SK-N-MC (cell line): Measurements from ENCODE around the gene MNX1.

Experiments
- EZH2 ChIP-seq: fragments of 200-600 bp; sonication (generic); IDR thresholded peaks from one replicate; pipeline ENCODE4 v1.6.1; 2017; ENCODE audit warnings: antibody characterized with exemption
- POLR2AphosphoS5 ChIP-seq: IDR thresholded peaks from 2 replicates; pipeline ENCODE4 v1.6.1; 2012; ENCODE audit warnings: mild to moderate bottlenecking, low read depth, low read length, borderline replicate concordance

DNA sequence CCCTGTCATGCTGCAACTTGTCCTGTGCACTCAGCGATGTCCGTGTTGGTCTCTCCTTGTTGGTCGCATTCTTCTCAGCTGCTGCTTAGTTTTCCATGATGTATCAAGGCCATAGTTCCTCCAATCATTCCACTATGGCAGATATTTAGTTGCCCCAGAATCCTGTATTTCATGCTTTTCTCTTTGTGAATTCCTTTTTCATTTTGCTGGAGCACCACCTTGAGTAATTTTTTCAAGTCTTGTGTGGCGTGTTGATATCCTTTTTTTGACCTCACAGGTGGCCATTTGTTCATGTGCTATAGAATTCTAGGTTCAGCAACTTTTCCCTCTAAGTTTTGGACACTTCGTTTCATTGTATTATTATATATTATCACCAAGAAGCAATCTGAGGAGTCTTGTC is 42.7 kb upstream of the MNX1 start:
- TF ChIP-seq EZH2 = no peak
- TF ChIP-seq POLR2AphosphoS5 = no peak
